ENCODE measurements around the gene ARHGAP45. TPM values are rescaled to one million over a fixed set of nuclear protein-coding genes. Genes with fewer than 3 reads are reported as not detected.

The ARHGAP45 gene
- total RNA-seq, 2 experiments from 2014 or later, result 861 to 878 TPM

GRCh38 chr19:1027650-1028061 is 39.3 kb upstream of the ARHGAP45 start:
- Histone ChIP-seq H3K4me3 (ENCODE audit: low read length) (peak overlapping the region; percentile 99), H3K27me3 (ENCODE audit: control insufficient read depth in 1 of 2, insufficient read depth in 2 of 2, low read length in 2 of 2) (no peaks in the 10 kb centered on the region), H3K4me1 (ENCODE audit: insufficient read depth, low read length) (peaks cover 53% of the 10 kb centered on the region), H3K27ac (ENCODE audit: low read depth in 1 of 2, low read length in 2 of 2) (peak overlapping the region; percentile 49 to 85), H3K9me3 (ENCODE audit: control insufficient read depth in 1 of 2, insufficient read depth in 1 of 2, low read length in 2 of 2) (no peaks in the 10 kb centered on the region), H3K36me3 (ENCODE audit: insufficient read depth, low read length) (peaks cover 22% of the 10 kb centered on the region)
- intact Hi-C loops (cut with DNase I, micrococcal nuclease), result loop anchor here in 1 of 2 experiments (10.0 kb wide), 1 partner anchor 217 kb away; the partner anchor contains the start of genes ATP5F1D and MIDN
- Mint-ChIP-seq H3K27me3 (no peaks in the 10 kb centered on the region), H3K9me3 (no peaks in the 10 kb centered on the region), H3K4me3 (peak overlapping the region; percentile 99), H3K27ac (peak overlapping the region; percentile 93), H3K36me3 (ENCODE audit: low read depth) (peaks cover 39% of the 10 kb centered on the region), H3K4me1 (ENCODE audit: low read depth) (peaks cover 26% of the 10 kb centered on the region)
- POLR2A ChIA-PET, result interaction anchor here (0.7 to 10.0 kb wide), 14 partner anchors 8 to 248 kb away, joined by 3 to 203 read pairs (median 7); partner anchors contain the start of genes ABCA7, ARHGAP45, CIRBP and FAM174C
- TF ChIP-seq CTCF (IDR thresholded peaks at IDR 0.05), result no peak
- CTCF ChIA-PET, result interaction anchor here (1.1 to 2.1 kb wide), 4 partner anchors 10 to 217 kb away, joined by 3 to 8 read pairs (median 6); no protein-coding TSS in a partner anchor
- DNase-seq (peak in 3 of 14 experiments; percentile 32 to 58 (median 48)), ATAC-seq (ENCODE audit: poor library complexity) (peak; percentile 6)

GRCh38 chr19:1028062-1028926 is 38.7 kb upstream of the ARHGAP45 start:
- no peak for TF ChIP-seq CTCF (IDR thresholded peaks at IDR 0.05)
- Histone ChIP-seq H3K27me3 (ENCODE audit: control insufficient read depth in 1 of 2, insufficient read depth in 2 of 2, low read length in 2 of 2) (no peaks in the 10 kb centered on the region), H3K36me3 (ENCODE audit: insufficient read depth, low read length) (peaks cover 27% of the 10 kb centered on the region), H3K4me3 (ENCODE audit: low read length) (peak overlapping the region; percentile 99), H3K9me3 (ENCODE audit: control insufficient read depth in 1 of 2, insufficient read depth in 1 of 2, low read length in 2 of 2) (no peaks in the 10 kb centered on the region), H3K27ac (ENCODE audit: low read depth in 1 of 2, low read length in 2 of 2) (peak overlapping the region; percentile 70 to 85), H3K4me1 (ENCODE audit: insufficient read depth, low read length) (peaks cover 59% of the 10 kb centered on the region)
- DNase-seq (peak in 13 of 14 experiments; percentile 53 to 85 (median 72)), ATAC-seq (ENCODE audit: poor library complexity) (peak; percentile 39)
- H3K9me3 Mint-ChIP-seq, result no peaks in the 10 kb centered on the region
- peak overlapping the region; percentile 93 for H3K27ac Mint-ChIP-seq
- H3K27me3 Mint-ChIP-seq, result no peaks in the 10 kb centered on the region
- H3K36me3 Mint-ChIP-seq (ENCODE audit: low read depth), result peaks cover 46% of the 10 kb centered on the region
- intact Hi-C loops (cut with DNase I, micrococcal nuclease), result loop anchor here in 1 of 2 experiments (10.0 kb wide), 1 partner anchor 217 kb away; the partner anchor contains the start of genes ATP5F1D and MIDN
- peak overlapping the region; percentile 94 for H3K4me3 Mint-ChIP-seq
- peaks cover 32% of the 10 kb centered on the region for H3K4me1 Mint-ChIP-seq (ENCODE audit: low read depth)
- POLR2A ChIA-PET, result interaction anchor here (0.7 to 10.0 kb wide), 16 partner anchors 8 to 243 kb away, joined by 3 to 203 read pairs (median 6); partner anchors contain the start of genes ABCA7, ARHGAP45, CIRBP and MED16
- CTCF ChIA-PET, result interaction anchor here (0.9 to 2.1 kb wide), 4 partner anchors 10 to 216 kb away, joined by 3 to 8 read pairs (median 6); no protein-coding TSS in a partner anchor

GRCh38 chr19:1032264-1032867 is 34.6 kb upstream of the ARHGAP45 start:
- Mint-ChIP-seq H3K4me1 (ENCODE audit: low read depth) (peaks cover 44% of the 10 kb centered on the region), H3K4me3 (no peak overlapping the region), H3K27me3 (no peaks in the 10 kb centered on the region), H3K36me3 (ENCODE audit: low read depth) (peaks cover 67% of the 10 kb centered on the region), H3K27ac (peak overlapping the region; percentile 86), H3K9me3 (no peaks in the 10 kb centered on the region)
- DNase-seq (no peak), ATAC-seq (ENCODE audit: poor library complexity) (no peak)
- Histone ChIP-seq H3K9me3 (ENCODE audit: control insufficient read depth in 1 of 2, insufficient read depth in 1 of 2, low read length in 2 of 2) (no peaks in the 10 kb centered on the region), H3K4me3 (ENCODE audit: low read length) (no peak overlapping the region), H3K4me1 (ENCODE audit: insufficient read depth, low read length) (peaks cover 76% of the 10 kb centered on the region), H3K36me3 (ENCODE audit: insufficient read depth, low read length) (peaks cover 50% of the 10 kb centered on the region), H3K27me3 (ENCODE audit: control insufficient read depth in 1 of 2, insufficient read depth in 2 of 2, low read length in 2 of 2) (no peaks in the 10 kb centered on the region), H3K27ac (ENCODE audit: low read depth in 1 of 2, low read length in 2 of 2) (no peak overlapping the region)
- TF ChIP-seq CTCF (IDR thresholded peaks at IDR 0.05), result no peak
- ChIA-PET POLR2A (interaction anchor here (0.6 to 10.0 kb wide), 6 partner anchors 11 to 237 kb away, joined by 3 to 186 read pairs (median 4); partner anchors contain the start of genes ARHGAP45, CIRBP and RNU6-2), CTCF (interaction anchor here (0.6 to 1.3 kb wide), 2 partner anchors 11 to 123 kb away, joined by 3 read pairs; no protein-coding TSS in a partner anchor)
- intact Hi-C loops (cut with DNase I, micrococcal nuclease), result no loop called here

Measured in CD4-positive, alpha-beta T cell (primary cell).